ENCODE results near the gene FLYWCH1. TPM values are rescaled to one million over a fixed set of nuclear protein-coding genes. Genes with fewer than 3 reads are reported as not detected.

The FLYWCH1 gene
- polyA plus RNA-seq, 4 donors = 13.0 to 18.8 (median 14.9) TPM

GRCh38 chr16:2913603-2914002 is 1.9 kb downstream of the FLYWCH1 start:
- Histone ChIP-seq H3K27ac (ENCODE audit: low read depth in 1 of 3, low read length in 2 of 3) (no peak overlapping the region), H3K27me3 (ENCODE audit: control insufficient read depth in 3 of 3, insufficient read depth in 3 of 3, low read length in 3 of 3) (peaks cover 0 to 9% (median 0%) of the 10 kb centered on the region in 3 donors), H3K4me1 (ENCODE audit: control insufficient read depth in 3 of 3, insufficient read depth in 2 of 3, low read depth in 1 of 3, low read length in 2 of 3) (peaks cover 0 to 2% (median 0%) of the 10 kb centered on the region in 3 donors), H3K36me3 (ENCODE audit: control insufficient read depth in 3 of 3, insufficient read depth in 2 of 3, low read depth in 1 of 3, low read length in 3 of 3) (peaks cover 0 to 12% (median 2%) of the 10 kb centered on the region in 3 donors), H3K9me3 (ENCODE audit: control insufficient read depth in 2 of 2, insufficient read depth in 1 of 2, low read depth in 1 of 2, low read length in 1 of 2) (no peaks in the 10 kb centered on the region), H3K4me3 (ENCODE audit: low read depth in 1 of 3, low read length in 3 of 3) (no peak overlapping the region)
- FAIRE-seq (no peak), DNase-seq (no peak)
- WGBS, 3 donors = 88 to 92% (median 90%) methylated on average over 7 of the region's 7 CpGs

- Histone ChIP-seq H3K27me3 (ENCODE audit: control insufficient read depth in 3 of 3, insufficient read depth in 3 of 3, low read length in 3 of 3) (peaks cover 0 to 6% (median 0%) of the 10 kb centered on the region in 3 donors), H3K4me1 (ENCODE audit: control insufficient read depth in 3 of 3, insufficient read depth in 2 of 3, low read depth in 1 of 3, low read length in 2 of 3) (peaks cover 0 to 2% (median 0%) of the 10 kb centered on the region in 3 donors), H3K27ac (ENCODE audit: low read depth in 1 of 3, low read length in 2 of 3) (no peak overlapping the region), H3K9me3 (ENCODE audit: control insufficient read depth in 2 of 2, insufficient read depth in 1 of 2, low read depth in 1 of 2, low read length in 1 of 2) (no peaks in the 10 kb centered on the region), H3K36me3 (ENCODE audit: control insufficient read depth in 3 of 3, insufficient read depth in 2 of 3, low read depth in 1 of 3, low read length in 3 of 3) (peaks cover 0 to 12% (median 2%) of the 10 kb centered on the region in 3 donors), H3K4me3 (ENCODE audit: low read depth in 1 of 3, low read length in 3 of 3) (no peak overlapping the region)
- FAIRE-seq (no peak), DNase-seq (no peak)
- 88 to 94% (median 93%) methylated on average over 12 of the region's 12 CpGs for WGBS, 3 donors
Observed at GRCh38 chr16:2914233-2914632, 2.5 kb downstream of the FLYWCH1 start.

- FAIRE-seq = no peak
Observed at GRCh38 chr16:2915196-2915929, 3.6 kb downstream of the FLYWCH1 start.

DNA sequence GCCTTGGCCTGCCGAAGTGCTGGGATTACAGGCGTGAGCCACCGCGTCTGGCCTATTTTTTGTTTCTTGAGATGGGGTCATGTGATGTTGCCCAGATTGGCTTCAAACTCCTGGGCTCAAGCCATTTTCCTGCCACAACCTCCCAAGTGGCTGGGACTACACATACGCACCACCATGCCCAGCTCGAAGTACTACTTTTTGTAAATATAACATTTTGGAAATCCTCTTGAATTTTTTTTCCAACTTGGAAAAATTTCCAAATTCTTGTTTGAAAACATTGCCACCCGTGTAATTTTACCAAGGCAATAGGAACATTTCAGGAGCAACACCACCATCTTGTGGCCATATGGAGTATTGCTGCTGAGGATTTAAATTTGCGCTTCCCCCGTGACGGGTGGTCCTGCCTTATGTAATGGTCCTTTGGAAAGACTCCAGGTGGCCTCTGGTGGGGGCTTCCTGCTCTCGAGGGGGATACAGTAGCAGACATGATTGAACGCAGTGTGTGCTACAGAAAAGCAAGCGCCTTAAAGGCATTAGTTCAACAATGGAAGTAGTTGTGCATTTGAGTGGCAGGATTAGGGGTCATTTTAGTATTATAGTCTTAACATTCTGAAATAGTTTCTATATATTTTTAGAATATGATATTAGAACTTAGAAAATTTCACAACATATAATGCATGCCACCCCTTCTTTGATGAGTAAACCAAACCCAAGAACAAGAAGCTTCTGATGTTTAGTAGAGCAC is 8.0 kb downstream of the FLYWCH1 start:
- no peak for FAIRE-seq
- Histone ChIP-seq H3K27me3 (ENCODE audit: control insufficient read depth in 3 of 3, insufficient read depth in 3 of 3, low read length in 3 of 3) (no peaks in the 10 kb centered on the region), H3K36me3 (ENCODE audit: control insufficient read depth in 3 of 3, insufficient read depth in 2 of 3, low read depth in 1 of 3, low read length in 3 of 3) (peaks cover 0 to 20% (median 0%) of the 10 kb centered on the region in 3 donors), H3K9me3 (ENCODE audit: control insufficient read depth in 2 of 2, insufficient read depth in 1 of 2, low read depth in 1 of 2, low read length in 1 of 2) (no peaks in the 10 kb centered on the region), H3K4me3 (ENCODE audit: low read depth in 1 of 3, low read length in 3 of 3) (no peak overlapping the region), H3K27ac (ENCODE audit: low read depth in 1 of 3, low read length in 2 of 3) (peak overlapping the region in 1 of 3 donors; percentile 54), H3K4me1 (ENCODE audit: control insufficient read depth in 3 of 3, insufficient read depth in 2 of 3, low read depth in 1 of 3, low read length in 2 of 3) (no peaks in the 10 kb centered on the region)
- 14 to 19% (median 14%) methylated on average over 13 of the region's 13 CpGs for WGBS, 3 donors
- DNase-seq = peak; percentile 53 to 64

More at GRCh38 chr16:2915196-2915929, 3.6 kb downstream of the FLYWCH1 start:
- peaks cover 0 to 2% (median 0%) of the 10 kb centered on the region in 3 donors for H3K4me1 ChIP-seq (ENCODE audit: control insufficient read depth in 3 of 3, insufficient read depth in 2 of 3, low read depth in 1 of 3, low read length in 2 of 3)
- H3K27ac ChIP-seq (ENCODE audit: low read depth in 1 of 3, low read length in 2 of 3) = no peak overlapping the region
- 86 to 94% (median 93%) methylated on average over 13 of the region's 13 CpGs for WGBS, 3 donors
- no peak for DNase-seq
- no peak overlapping the region for H3K4me3 ChIP-seq (ENCODE audit: low read depth in 1 of 3, low read length in 3 of 3)
- no peaks in the 10 kb centered on the region for H3K9me3 ChIP-seq (ENCODE audit: control insufficient read depth in 2 of 2, insufficient read depth in 1 of 2, low read depth in 1 of 2, low read length in 1 of 2)
- H3K27me3 ChIP-seq (ENCODE audit: control insufficient read depth in 3 of 3, insufficient read depth in 3 of 3, low read length in 3 of 3) = peaks cover 0 to 2% (median 0%) of the 10 kb centered on the region in 3 donors
- peaks cover 0 to 14% (median 2%) of the 10 kb centered on the region in 3 donors for H3K36me3 ChIP-seq (ENCODE audit: control insufficient read depth in 3 of 3, insufficient read depth in 2 of 3, low read depth in 1 of 3, low read length in 3 of 3)

GRCh38 chr16:2923481-2923880 is 11.8 kb downstream of the FLYWCH1 start:
- Histone ChIP-seq H3K4me3 (ENCODE audit: low read depth in 1 of 3, low read length in 3 of 3) (no peak overlapping the region), H3K36me3 (ENCODE audit: control insufficient read depth in 3 of 3, insufficient read depth in 2 of 3, low read depth in 1 of 3, low read length in 3 of 3) (peaks cover 0 to 19% (median 0%) of the 10 kb centered on the region in 3 donors), H3K27me3 (ENCODE audit: control insufficient read depth in 3 of 3, insufficient read depth in 3 of 3, low read length in 3 of 3) (no peaks in the 10 kb centered on the region), H3K27ac (ENCODE audit: low read depth in 1 of 3, low read length in 2 of 3) (no peak overlapping the region), H3K4me1 (ENCODE audit: control insufficient read depth in 3 of 3, insufficient read depth in 2 of 3, low read depth in 1 of 3, low read length in 2 of 3) (peaks cover 0 to 8% (median 0%) of the 10 kb centered on the region in 3 donors), H3K9me3 (ENCODE audit: control insufficient read depth in 2 of 2, insufficient read depth in 1 of 2, low read depth in 1 of 2, low read length in 1 of 2) (no peaks in the 10 kb centered on the region)
- no peak for FAIRE-seq
- DNase-seq = no peak
- WGBS, 3 donors = 96 to 98% (median 96%) methylated on average over 14 of the region's 14 CpGs

- no peak overlapping the region for H3K27ac ChIP-seq (ENCODE audit: low read depth in 1 of 3, low read length in 2 of 3)
- FAIRE-seq (no peak), DNase-seq (no peak)
- H3K27me3 ChIP-seq (ENCODE audit: control insufficient read depth in 3 of 3, insufficient read depth in 3 of 3, low read length in 3 of 3) = no peaks in the 10 kb centered on the region
- no peaks in the 10 kb centered on the region for H3K9me3 ChIP-seq (ENCODE audit: control insufficient read depth in 2 of 2, insufficient read depth in 1 of 2, low read depth in 1 of 2, low read length in 1 of 2)
- H3K36me3 ChIP-seq (ENCODE audit: control insufficient read depth in 3 of 3, insufficient read depth in 2 of 3, low read depth in 1 of 3, low read length in 3 of 3) = peaks cover 0 to 30% (median 2%) of the 10 kb centered on the region in 3 donors
- no peak overlapping the region for H3K4me3 ChIP-seq (ENCODE audit: low read depth in 1 of 3, low read length in 3 of 3)
- WGBS, 3 donors = 75 to 85% (median 79%) methylated on average over 33 to 42 of the region's 42 CpGs
- H3K4me1 ChIP-seq (ENCODE audit: control insufficient read depth in 3 of 3, insufficient read depth in 2 of 3, low read depth in 1 of 3, low read length in 2 of 3) = peaks cover 0 to 8% (median 0%) of the 10 kb centered on the region in 3 donors
Observed at GRCh38 chr16:2924901-2925755, 13.4 kb downstream of the FLYWCH1 start.

- Histone ChIP-seq H3K27ac (ENCODE audit: low read depth in 1 of 3, low read length in 2 of 3) (no peak overlapping the region), H3K9me3 (ENCODE audit: control insufficient read depth in 2 of 2, insufficient read depth in 1 of 2, low read depth in 1 of 2, low read length in 1 of 2) (no peaks in the 10 kb centered on the region), H3K36me3 (ENCODE audit: control insufficient read depth in 3 of 3, insufficient read depth in 2 of 3, low read depth in 1 of 3, low read length in 3 of 3) (peaks cover 0 to 37% (median 4%) of the 10 kb centered on the region in 3 donors), H3K4me1 (ENCODE audit: control insufficient read depth in 3 of 3, insufficient read depth in 2 of 3, low read depth in 1 of 3, low read length in 2 of 3) (peaks cover 0 to 8% (median 0%) of the 10 kb centered on the region in 3 donors), H3K4me3 (ENCODE audit: low read depth in 1 of 3, low read length in 3 of 3) (no peak overlapping the region), H3K27me3 (ENCODE audit: control insufficient read depth in 3 of 3, insufficient read depth in 3 of 3, low read length in 3 of 3) (no peaks in the 10 kb centered on the region)
- WGBS, 3 donors = 60 to 75% (median 73%) methylated on average over 9 of the region's 9 CpGs
- DNase-seq = no peak
- FAIRE-seq = no peak
Observed at GRCh38 chr16:2925951-2926649, 14.4 kb downstream of the FLYWCH1 start.

Measured in small intestine (tissue), 7 donors.